ENCODE measurements around the gene CCDC14.

DNA sequence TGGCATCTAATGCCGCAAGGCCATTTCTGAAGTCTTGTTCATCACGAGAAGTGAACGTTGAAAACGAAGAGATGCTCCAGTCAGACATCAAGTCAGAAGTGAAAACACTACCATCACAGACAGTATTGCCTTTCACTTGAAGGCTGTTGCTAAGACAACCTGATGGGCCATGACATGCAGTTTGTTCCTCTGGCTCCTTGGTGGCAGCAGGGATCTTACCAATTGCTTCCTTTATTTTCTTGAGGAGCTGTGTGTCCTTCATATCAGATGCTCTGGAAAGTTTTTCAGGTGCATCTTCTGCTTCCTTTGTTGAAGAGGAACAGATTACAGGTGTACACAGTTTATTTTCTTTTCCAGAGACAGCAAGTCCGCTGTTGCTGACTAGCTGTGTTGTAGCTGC lies 46.2 kb downstream of the CCDC14 start:
- no peak for TF ChIP-seq POLR2A (IDR thresholded peaks at IDR 0.05)
- no peak for TF ChIP-seq POLR2AphosphoS5 (IDR thresholded peaks at IDR 0.05)
- TF ChIP-seq, protein P1, sequence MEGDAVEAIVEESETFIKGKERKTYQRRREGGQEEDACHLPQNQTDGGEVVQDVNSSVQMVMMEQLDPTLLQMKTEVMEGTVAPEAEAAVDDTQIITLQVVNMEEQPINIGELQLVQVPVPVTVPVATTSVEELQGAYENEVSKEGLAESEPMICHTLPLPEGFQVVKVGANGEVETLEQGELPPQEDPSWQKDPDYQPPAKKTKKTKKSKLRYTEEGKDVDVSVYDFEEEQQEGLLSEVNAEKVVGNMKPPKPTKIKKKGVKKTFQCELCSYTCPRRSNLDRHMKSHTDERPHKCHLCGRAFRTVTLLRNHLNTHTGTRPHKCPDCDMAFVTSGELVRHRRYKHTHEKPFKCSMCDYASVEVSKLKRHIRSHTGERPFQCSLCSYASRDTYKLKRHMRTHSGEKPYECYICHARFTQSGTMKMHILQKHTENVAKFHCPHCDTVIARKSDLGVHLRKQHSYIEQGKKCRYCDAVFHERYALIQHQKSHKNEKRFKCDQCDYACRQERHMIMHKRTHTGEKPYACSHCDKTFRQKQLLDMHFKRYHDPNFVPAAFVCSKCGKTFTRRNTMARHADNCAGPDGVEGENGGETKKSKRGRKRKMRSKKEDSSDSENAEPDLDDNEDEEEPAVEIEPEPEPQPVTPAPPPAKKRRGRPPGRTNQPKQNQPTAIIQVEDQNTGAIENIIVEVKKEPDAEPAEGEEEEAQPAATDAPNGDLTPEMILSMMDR (IDR thresholded peaks at IDR 0.05 in 8 of 11, conservative IDR thresholded peaks at IDR 0.05 in 3 of 11) = no peak

All from spleen (tissue), 7 donors.